Fibroblast of lung (primary cell): ENCODE measurements around the gene ISY1.
A peak's percentile ranks its signal among the peaks of the same experiment; 100 is the strongest.

Experiments
- CTCF ChIP-seq, 2 donors: IDR thresholded peaks in 1 of 2; conservative IDR thresholded peaks in 1 of 2; 1 replicate in 1 of 2; 2 replicates in 1 of 2; pipeline ENCODE4 v1.5.1; 2011 to 2012; ENCODE audit warnings: low read length in 2 of 2, control low read depth in 1 of 2, inconsistent platforms in 1 of 2, low read depth in 1 of 2, mild to moderate bottlenecking in 1 of 2
- EZH2 ChIP-seq: IDR thresholded peaks from 2 replicates; pipeline ENCODE4 v1.5.1; 2012; ENCODE audit warnings: low read length, control low read depth, mild to moderate bottlenecking; ENCODE audit errors: missing control alignments

GRCh38 chr3:129162729-129163579 lies 2.1 kb upstream of the ISY1 start:
- peak; percentile 16 to 40 for TF ChIP-seq CTCF (conservative IDR thresholded peaks at IDR 0.05 in 1 of 2, IDR thresholded peaks at IDR 0.05 in 1 of 2; ENCODE audit: low read depth in 1 of 2, low read length in 2 of 2)
- no peak for TF ChIP-seq EZH2
